NCI-H1092 treated with DMSO at 0.1 percent for 48 hours (cell line): ENCODE data around the gene STMN3.

Source experiments
- DNase-seq: peaks from one replicate; lab custom pipeline; 2025; lab: John Stamatoyannopoulos, UW

The STMN3 gene

GRCh38 chr20:63653041-63653973 lies at the start of gene STMN3:
Gene STMN3 (minus strand): TSS chr20:63653424. CDS start chr20:63653345, 79 bp downstream.
- DNase-seq: peak; percentile 86

DNA sequence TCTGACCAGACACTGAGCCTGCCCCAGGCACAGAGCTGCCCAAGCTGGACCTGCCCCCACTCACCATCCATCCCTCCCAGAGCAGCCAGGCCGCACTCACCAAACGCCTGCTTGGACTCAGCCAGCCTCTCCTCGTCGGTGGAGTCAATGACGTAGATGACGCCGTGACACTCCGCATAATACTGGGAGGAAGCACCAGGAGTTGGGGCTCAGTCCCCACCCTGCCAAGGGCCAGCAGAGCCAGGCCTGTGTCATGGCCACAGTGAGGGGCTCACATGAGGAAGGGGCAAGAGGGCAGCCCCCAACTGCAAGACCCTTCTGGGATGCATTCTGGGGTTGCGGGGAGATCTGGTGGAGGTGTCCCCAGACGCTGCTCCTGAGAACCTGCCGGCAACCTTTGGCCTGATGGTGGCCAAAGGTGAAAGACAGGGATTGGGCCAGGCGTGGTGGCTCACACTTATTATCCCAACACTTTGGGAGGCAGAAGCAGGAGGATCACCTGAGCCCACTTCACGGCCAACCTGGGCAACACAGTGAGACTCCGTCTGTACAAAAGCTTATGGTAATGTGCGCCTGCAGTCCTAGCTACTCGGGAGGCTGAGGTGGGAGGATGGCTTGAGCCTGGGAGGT lies 48.9 kb upstream of the STMN3 start:
- DNase-seq: no peak

GRCh38 chr20:63701329-63702035 lies 48.3 kb upstream of the STMN3 start:
- DNase-seq: no peak

DNA sequence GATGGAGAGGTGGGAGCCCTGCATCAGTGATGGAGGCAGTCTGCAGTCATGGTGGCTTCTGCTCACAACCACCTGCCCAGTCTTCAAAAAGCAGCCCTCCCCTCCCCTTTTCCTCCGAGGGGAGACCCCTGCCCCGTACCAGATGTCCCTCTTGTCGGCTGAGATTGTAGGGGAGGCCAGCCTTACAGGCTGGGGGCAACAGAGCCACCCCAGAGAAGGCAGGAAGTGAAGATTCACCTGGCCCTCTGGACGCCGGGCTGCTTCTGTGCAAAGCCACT lies 47.8 kb upstream of the STMN3 start:
- DNase-seq: no peak

DNA sequence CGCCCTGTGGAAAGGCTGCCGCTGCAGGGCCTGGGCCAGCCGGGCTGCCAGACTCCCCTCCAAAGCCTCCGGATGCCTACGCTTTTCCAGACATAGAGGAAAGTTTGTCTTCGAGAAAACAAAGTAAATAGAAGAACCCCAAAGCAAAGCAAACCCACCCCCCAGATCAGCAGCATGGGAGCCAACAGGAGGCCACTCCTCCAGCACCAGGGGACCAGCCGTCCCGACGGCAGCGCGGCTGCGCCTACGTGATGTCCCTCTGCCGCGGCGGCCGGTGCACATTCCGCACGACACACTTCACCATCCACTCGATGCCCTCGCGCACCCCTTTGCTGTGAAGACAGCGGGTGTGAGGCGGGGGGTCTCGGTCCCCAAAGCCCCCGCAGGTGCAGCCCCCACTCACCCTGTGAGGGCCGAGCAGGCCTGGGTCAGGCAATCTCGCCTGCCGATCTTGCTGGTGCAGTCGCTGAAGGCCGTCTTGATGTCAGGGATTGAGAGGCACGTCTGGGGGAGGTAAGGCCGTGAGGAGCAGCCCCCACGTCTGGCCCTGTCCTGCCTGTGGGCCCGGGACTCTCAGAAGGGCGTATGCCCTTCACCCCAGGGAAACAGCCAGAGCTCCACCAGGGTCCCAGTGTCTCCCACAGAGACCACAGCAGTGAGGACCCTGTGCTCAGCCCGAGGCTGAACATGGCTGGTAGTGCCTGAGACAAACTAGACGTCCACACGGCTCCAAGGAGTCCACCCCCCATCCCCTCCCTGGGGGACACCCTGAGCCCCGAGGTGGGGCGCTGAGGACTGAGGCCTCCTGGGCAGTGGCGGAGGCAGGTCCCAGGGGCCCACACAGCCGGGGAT lies 47.2 kb upstream of the STMN3 start:
- no peak for DNase-seq

DNA sequence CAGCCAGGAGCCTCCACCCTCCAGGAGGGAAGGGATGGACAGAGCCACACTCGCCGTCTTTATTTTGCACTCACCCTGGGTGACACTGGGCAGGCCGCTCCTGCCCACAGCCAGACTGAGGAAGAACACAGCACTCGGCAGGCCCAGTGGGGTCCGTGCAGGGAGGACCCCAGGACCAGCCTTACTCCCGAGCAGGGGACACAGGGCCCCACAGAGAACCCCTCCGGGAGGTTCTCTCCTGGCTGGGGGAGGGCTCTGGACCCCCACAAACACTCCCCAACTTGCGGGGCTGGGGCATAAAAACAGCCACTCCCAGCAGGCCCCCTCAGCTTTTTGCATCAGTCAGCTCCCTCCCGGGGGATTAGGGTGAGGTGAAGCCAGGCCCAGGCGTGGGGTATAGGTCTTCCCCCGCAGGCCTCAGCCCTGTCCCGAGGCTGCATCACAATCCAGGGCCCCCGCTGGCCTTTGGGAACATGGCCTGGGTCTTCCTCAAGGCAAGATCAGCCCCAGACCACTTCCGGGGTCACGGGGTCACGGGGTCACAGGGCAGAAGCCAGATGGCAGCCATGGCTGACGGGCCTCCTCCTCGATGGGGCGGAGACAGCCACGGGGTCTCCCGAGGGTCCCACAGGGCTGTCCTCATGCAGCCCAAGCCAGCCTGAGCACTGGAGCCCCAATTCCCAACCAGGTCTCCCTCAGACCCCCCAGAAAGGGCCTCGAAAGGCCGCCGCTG lies 46.4 kb upstream of the STMN3 start:
- no peak for DNase-seq

DNA sequence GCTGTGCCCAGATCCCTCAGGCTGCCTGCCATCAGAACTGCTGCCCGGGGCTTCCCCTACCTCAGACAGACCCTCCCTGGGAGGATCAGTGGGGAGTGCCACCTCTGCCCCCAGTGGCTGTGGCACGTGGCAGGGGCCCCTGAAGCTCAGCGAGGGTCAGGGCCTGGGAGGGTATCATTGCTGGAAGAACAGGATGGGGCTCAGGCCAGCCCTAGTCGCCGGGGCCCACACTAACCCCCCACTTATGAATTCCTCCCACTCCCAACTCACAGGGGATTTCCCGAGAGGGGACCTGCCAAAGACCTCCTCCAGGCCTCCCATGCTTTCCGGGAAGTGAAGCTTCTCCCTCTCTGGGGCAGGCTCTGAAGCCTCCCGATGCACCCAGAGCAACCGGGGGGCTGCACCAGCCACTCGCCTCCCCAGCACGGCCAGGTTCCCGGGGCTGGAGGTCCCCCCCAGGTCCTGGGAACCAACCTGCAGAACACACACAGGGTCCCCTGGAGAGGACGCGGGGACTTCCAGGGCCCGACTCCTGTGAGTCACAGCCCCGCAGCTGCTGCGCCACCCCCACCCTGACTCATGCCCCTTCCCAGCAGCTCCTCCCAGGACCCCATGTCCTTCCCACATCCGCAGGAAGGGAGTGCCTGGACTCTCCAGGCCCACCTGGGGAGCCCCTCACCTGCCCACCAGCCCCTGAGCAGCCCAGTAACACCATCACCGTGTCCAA lies 45.7 kb upstream of the STMN3 start:
- no peak for DNase-seq

DNA sequence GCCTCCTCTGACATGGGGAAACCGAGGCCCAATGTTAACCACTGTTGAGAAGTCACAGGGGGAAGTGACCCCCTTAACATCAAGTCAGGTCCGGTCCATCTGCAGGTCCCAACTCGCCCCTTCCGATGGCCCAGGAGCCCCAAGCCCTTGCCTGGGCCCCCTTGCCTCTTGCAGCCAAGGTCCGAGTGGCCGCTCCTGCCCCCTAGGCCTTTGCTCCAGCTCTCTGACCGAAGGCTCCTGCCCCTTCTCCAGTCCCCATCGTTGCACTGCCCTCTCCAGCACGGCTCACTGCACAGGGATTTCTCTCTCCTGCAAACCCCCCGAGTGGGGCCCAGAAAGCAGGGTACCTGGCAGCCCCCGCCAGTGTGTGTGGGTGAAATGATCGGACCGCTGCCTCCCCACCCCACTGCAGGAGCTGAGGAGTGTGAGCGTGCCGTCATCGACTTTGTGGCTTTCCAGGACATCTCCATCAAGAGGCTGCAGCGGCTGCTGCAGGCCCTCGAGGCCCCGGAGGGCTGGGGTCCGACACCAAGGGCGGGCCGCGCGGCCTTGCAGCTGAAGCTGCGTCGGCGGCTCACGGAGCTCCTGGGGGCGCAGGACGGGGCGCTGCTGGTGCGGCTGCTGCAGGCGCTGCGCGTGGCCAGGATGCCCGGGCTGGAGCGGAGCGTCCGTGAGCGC lies 44.8 kb upstream of the STMN3 start:
- DNase-seq: no peak

GRCh38 chr20:63697357-63697867 lies 44.2 kb upstream of the STMN3 start:
- DNase-seq: no peak

DNA sequence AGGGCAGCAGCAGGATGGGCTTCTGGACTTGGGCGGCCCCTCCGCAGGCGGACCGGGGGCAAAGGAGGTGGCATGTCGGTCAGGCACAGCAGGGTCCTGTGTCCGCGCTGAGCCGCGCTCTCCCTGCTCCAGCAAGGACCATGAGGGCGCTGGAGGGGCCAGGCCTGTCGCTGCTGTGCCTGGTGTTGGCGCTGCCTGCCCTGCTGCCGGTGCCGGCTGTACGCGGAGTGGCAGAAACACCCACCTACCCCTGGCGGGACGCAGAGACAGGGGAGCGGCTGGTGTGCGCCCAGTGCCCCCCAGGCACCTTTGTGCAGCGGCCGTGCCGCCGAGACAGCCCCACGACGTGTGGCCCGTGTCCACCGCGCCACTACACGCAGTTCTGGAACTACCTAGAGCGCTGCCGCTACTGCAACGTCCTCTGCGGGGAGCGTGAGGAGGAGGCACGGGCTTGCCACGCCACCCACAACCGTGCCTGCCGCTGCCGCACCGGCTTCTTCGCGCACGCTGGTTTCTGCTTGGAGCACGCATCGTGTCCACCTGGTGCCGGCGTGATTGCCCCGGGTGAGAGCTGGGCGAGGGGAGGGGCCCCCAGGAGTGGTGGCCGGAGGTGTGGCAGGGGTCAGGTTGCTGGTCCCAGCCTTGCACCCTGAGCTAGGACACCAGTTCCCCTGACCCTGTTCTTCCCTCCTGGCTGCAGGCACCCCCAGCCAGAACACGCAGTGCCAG lies 43.6 kb upstream of the STMN3 start, which contains the start of gene TNFRSF6B:
Gene TNFRSF6B (plus strand): TSS at position 25 of the 729 bp plus-strand sequence. CDS start 116 bp downstream, at position 141.
- DNase-seq: no peak

GRCh38 chr20:63696306-63696627 lies 43.0 kb upstream of the STMN3 start:
- DNase-seq: no peak

- DNase-seq: no peak
Measured at GRCh38 chr20:63695424-63696305, 42.4 kb upstream of the STMN3 start.

GRCh38 chr20:63694584-63695423 lies 41.6 kb upstream of the STMN3 start:
- DNase-seq: no peak

GRCh38 chr20:63693733-63694583 lies 40.7 kb upstream of the STMN3 start:
- no peak for DNase-seq

DNA sequence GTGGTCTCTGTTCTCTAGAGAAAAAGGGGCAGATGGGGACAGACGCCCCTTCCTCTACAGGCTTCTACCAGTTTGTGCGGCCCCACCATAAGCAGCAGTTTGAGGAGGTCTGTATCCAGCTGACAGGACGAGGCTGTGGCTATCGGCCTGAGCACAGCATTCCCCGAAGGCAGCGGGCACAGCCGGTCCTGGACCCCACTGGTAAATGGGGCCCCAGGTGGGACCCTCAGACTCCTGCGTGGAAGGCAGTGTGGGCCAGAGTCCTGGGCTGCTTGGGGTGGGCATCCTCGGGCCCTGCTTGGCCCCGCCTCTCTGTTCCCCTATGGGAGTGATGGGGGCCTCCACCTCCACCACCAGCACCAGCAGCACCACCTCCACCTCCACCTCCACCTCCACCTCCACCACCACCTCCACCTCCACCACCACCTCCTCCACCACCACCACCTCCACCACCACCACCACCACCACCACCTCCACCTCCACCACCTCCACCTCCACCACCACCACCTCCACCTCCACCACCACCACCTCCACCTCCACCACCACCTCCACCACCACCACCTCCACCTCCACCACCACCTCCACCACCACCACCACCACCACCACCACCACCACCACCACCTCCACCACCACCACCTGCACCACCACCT lies 40.0 kb upstream of the STMN3 start:
- no peak for DNase-seq
